NCI-H1930 (cell line): ENCODE data around the gene PPARD.
"Not testable (repeated sequence)": the region's sequence is repeated elsewhere in the genome, so short reads cannot be mapped to it uniquely, and the experiment has no call there.

Experiments used
- DNase-seq, 2 experiments: peaks; one replicate each; lab custom pipeline; 2025; lab: John Stamatoyannopoulos, UW

The PPARD gene

GRCh38 chr6:35381132-35381531, 38.8 kb downstream of the PPARD start:
- no peak for DNase-seq

- DNase-seq: no peak
Observed at GRCh38 chr6:35382015-35382414, 39.7 kb downstream of the PPARD start.

DNA sequence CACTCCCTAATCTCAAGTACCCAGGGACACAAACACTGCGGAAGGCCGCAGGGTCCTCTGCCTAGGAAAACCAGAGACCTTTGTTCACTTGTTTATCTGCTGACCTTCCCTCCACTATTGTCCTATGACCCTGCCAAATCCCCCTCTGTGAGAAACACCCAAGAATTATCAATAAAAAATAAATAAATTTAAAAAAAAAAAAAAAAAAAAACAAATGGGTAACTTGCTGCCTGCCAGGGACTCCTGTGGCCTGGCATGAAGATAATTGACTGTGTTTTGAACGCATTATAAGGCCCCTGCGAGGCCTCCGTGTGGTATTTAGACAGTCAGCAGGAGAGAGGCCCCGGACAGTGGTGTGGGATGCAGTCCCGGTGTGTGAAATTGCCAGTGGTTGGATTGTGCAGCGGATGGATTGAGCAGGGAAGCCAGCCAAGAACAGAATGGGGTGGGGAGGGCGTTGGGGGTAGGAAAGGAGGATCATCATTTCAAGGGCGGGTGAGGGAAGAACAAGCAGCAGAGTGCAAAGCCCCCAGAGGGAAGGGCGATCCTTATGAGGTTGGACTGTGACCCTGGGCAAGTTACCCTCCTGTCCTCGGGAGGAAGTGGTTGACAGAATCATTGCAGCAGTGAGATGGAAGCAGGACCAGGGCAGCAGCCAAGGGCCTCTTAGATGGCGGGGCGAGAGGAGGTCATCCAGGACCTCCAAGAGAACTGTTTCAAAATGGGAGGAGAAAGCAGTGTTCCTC, 43.3 kb downstream of the PPARD start:
- peak in 1 of 2 experiments; percentile 14 for DNase-seq

- no peak for DNase-seq
Observed at GRCh38 chr6:35386989-35387388, 44.6 kb downstream of the PPARD start.

- no peak for DNase-seq
Observed at GRCh38 chr6:35388030-35388429, 45.7 kb downstream of the PPARD start.

DNA sequence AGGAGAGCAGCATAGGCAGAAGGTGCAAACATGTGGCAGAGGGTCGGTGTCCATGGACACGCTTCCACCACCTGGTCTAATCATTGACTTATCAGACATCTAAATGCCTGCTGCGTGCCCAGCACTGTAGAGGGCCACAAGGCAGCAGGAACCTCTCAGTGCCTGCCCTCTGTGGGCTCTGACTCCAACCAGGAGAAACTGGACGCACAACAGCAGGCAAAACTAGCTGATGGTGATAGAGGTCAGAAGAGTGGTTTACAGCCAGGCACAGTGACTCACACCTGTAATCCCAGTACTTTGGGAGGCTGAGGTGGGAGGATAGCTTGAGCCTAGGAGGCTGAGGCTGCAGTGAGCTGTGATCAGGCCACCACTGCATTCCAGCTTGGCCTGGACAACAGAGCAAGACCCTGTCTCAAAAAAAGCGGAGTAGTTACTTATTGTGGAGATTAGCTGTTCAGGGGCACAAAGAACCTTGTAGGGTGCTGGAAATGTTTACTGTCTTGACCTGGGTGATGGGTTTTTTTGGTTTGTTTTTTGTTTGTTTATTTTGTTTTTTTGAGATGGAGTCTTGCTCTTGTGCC, 46.5 kb downstream of the PPARD start:
- no peak for DNase-seq

- not testable (repeated sequence) for DNase-seq
Observed at GRCh38 chr6:35389386-35389785, 47.0 kb downstream of the PPARD start.

DNA sequence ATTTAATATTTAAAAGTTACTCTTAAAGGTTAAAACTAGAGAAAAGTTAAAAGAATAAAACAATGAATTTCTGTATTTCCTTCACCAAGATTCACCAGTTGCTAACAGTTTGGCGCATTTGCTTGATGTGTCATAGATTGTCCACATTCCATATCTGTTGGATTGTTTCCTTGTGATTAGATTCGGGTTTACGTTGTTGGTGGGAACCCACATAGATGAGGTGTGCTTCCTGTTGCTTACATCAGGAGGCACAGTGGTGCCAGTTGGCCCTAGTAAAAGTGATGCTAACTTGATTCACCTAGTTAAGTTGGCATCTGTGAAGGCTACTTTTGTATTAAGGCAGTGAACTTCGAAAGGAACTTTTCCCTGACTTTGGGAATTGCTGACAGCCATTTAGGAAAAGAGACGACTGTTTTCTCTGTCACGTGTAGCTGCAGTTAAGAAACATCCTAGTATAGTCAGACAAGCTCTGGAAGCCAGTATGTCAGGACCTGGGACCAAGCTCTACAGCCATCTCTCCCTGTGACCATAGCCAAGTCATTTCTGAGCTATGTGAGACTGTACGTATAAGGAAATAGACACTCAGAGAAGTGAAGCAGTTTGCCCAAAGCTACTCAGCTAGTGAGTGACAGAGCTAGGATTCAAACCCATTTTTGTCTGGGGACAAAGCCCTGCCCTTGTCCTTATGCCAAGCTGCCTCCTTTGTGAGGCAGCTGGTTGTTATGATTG, 49.0 kb downstream of the PPARD start:
- DNase-seq: no peak

DNA sequence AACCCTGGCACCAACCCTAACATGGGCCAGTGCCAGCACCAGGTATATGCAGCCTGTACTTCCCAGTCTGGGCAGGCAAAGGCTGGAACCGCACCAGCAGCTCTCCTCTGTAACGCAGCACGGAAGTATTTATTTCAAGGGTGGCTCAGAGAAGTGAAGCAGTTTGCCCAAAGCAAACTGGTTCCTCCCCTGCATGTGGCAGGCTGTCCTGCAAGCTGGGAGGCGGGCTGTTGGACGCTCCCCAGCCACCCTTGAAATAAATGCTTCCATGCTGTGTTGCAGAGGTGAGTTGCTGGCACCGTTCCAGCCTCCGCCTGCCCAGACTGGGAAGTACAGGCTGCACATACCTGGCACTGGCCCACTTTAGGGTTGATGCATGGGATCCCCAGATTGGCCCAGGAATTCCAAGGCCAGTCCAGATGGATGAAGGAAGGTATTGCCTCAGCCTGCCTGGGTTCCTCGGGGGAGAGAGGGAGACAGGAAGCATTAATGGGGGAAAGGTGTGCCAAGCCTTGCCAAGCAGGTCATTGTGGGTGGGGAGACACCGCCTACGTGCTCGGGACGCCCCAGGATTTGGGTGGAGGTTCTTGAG, 49.8 kb downstream of the PPARD start:
- no peak for DNase-seq

DNA sequence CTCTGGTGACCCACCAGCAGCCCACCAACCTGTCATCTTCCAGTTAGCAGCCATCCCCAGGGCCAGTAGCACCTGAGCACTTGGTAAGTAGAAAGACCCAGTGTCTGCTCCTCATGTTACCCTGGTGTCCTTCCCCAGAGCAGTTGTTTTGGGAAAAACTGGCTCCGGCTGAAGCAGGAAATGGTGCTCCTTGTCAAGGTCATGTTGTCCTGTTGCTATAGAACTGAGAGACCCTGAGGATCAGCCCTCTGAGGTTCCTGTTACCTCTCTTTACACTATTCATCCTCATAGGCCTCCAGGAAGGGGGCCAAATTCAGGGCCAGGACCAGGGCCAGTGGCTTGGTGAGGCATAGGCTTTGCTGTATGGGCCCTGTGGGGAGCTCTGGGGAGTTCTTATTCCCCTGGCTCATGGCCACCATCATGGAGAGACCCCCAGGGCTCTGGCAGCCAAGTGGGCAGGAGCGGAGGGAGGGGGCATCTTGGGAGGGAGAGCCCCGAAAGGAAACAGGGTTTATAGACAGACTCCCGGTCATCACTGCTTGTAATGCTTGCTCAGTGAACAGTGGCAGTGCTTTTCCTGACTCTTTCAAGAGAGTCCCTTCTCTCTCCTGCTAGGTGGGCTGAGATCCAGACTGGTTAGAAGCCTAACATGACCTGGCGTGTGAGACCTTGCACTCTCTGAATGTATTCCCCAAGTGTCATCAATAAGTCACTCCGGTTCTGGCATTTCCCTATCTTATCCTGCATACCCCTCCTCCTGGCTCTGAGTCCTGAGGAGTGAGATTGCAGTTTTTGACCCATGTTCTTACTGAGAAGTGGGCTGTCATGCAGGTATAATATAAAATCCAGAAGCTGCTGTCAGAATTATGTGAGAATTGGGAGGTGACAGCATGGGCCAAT, 50.7 kb downstream of the PPARD start:
- no peak for DNase-seq

GRCh38 chr6:35396991-35397390, 54.6 kb downstream of the PPARD start:
- DNase-seq: no peak

DNA sequence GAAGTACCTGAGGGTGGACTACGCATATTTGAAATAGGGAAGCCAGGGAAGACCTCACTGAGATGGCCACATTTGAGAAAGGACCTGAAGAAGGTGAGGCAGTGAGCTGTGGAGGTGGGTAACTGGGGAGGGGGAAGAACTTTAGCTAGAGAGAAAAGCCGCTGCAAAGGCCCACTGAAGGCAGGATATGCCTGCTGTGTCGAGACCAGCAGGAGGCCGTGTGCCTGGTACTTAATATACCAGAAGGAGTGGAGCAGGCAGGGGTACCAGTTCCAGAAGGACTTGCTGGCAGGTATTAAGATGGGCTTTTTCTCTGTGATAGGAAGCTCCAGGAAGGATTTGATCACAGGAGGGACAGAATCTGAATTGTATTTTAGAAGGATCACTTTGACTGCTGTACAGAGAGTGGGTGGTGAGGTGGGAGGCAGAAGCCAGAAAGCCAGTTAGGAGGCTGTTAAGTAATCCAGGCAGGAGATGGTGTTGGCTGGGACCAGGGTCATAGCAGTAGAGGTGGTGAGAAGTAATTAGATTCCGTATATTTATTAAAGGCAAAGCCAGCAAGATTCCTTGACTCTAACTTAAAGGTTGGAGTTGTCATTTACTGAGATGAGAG, 55.6 kb downstream of the PPARD start:
- no peak for DNase-seq

- DNase-seq: no peak
Observed at GRCh38 chr6:35398526-35398925, 56.2 kb downstream of the PPARD start.

GRCh38 chr6:35400111-35400510, 57.8 kb downstream of the PPARD start:
- no peak for DNase-seq

DNA sequence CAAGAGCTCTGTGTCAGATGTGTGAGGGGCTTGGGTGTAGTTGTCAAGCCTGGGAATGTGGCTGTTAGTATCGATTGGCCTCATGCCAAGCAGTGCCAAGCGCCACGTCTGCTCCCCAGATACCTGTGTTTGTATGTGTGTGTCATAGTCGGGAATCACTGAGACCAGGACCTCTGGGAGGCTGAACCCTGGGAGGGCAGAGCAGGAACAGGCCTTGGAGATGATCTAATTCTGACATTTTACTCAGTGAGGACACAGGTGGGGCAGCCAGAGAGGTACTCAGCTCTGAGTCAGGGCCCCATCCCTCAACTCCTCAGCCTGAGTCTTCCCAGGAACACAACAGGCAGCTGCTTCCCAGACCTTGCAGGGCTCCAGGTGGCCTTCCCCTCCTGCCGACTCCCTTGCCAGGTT, 58.5 kb downstream of the PPARD start:
- no peak for DNase-seq

DNA sequence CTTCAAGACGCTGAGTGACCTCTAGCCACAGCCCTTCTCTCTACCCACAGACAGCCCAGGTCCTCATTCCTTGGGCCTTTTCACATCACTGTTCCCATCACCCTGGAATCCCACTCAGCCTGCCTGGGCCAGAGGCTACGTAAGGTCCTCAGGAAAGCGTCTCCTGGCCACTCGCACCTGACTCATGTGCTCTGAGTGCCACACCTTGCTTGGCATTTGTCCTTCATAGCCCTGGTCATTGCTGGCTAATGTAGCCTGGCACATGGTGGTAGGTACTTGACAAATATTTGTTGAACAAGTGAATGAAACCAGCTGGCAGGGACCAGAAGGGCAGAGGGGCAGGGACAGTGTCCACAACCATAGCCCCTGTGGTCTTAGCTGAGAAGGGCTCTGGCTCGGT, 59.2 kb downstream of the PPARD start:
- DNase-seq: no peak

- DNase-seq: no peak
Observed at GRCh38 chr6:35402136-35402855, 59.9 kb downstream of the PPARD start.

- DNase-seq: no peak
Observed at GRCh38 chr6:35402856-35403191, 60.5 kb downstream of the PPARD start.

DNA sequence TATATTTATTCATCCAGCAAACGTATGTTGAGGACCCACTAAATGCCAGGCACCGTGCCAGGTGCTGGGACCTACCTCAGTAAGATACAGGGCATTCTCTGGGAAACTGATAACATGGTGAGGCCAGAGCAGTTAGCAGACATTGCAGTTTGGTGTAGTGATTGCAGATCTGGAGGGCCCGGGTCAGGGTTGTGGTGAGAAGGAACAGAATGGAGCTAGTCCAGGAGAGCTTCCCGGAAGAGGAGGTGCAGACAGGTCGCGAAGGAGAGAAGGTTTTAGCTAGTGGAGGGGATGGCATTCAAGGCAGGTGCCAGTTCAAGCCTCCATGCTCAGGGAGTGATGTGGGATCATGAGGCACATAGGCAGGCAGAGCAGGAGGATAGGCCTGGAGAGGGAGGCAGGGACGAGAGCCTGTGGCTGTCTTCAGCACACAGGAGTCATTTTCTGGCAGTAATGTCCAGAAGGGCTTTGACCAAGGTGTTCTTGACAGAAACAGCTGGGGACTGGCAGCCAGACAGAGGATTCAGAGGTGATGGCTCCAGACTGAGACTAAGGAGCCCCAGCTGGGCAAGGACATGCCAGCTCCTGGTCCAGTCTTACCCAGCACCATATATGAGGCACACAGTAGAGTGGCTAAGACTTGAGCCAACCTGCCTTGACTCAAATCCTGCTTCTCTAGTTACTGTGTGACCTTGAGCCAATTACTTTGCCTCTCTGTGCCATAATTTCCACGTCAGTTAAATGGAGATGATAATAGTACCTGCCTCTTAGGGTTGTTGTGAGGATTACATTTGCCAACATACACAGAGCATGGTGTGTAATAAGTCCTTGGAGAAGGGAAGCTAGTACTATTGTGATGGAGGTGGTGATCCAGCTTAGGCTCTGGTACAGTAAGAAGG, 61.4 kb downstream of the PPARD start:
- DNase-seq: no peak
